RPMI7951 (cell line): ENCODE measurements around the gene PIGN. TPM values are rescaled to one million over a fixed set of nuclear protein-coding genes. Genes with fewer than 3 reads are reported as not detected.

Experiments
- DNase-seq: peaks from one replicate; pipeline ENCODE4 v3.0.0-alpha.2; 2012; ENCODE audit warnings: low read depth
- total RNA-seq: library from RNA; depleted of rRNA; stranded (reverse); fragments of >200 nt; shearing (Covaris generic); gene quantifications from 2 replicates; pipeline ENCODE4 v1.2.3, GENCODE V29; 2014; rRNA removed

PIGN gene
- total RNA-seq, 1 experiment from 2014 or later = 19.9 TPM

- peak; percentile 31 for DNase-seq
Observed at GRCh38 chr18:62001396-62001795, 185.5 kb downstream of the PIGN start.

DNA sequence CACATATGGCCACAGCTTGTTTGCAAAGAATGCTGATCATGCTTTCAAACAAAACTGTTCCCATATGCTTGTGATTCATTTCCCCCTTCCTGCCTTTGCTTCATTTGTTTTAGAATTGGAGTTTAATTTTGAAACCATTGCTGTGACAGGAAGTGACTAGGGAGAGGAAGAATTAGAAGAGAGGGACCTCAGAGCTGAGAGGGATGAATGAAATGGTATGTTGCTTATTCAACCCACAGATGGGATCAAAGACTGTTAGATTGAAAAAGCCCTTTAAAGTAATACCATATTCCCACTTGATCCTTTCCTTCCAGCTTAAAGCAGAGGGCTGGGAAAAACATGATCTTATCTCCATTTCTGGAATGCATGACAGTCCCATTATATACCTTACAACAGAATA, 187.9 kb downstream of the PIGN start:
- DNase-seq = peak; percentile 95

DNA sequence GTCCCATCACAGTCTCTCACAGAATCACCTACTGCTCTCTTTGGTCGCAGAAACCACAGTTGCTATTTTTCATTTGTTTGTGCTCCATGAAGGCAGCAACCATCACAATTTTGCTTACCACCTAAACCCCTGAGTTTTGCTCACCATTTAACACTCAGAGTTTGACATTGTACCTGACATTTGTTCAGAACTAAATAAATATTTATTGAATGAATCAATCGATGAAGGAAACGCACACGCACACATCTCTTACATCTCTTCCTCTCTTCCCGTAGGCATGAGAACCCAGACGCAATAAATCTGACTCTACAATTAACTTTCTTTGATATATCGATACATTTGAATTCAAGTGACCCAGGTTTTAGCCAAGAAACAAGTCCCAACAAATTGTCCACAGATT, 188.5 kb downstream of the PIGN start:
- DNase-seq = peak; percentile 26

- DNase-seq = no peak
Observed at GRCh38 chr18:61995618-61996017, 191.2 kb downstream of the PIGN start.

DNA sequence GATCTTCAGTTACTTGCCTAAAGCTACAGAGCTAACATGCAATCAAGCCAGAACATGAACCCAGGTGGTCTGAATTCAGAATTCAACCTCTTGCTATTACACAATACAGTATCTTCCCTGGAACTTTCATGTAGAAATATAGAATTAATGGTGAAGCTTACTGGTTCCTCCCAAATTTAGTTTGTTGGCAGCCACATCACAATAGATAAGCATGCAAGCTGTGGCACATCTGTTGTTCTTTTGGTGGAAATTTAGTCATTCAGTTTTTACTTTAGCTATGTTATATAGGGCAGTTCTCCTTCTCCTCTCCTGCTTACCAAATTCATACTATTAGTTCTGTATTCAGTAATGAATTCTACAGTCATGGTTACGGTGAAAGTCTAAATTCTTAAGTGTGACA, 193.0 kb downstream of the PIGN start:
- peak; percentile 51 for DNase-seq

GRCh38 chr18:61992923-61993322, 193.9 kb downstream of the PIGN start:
- peak; percentile 64 for DNase-seq

DNA sequence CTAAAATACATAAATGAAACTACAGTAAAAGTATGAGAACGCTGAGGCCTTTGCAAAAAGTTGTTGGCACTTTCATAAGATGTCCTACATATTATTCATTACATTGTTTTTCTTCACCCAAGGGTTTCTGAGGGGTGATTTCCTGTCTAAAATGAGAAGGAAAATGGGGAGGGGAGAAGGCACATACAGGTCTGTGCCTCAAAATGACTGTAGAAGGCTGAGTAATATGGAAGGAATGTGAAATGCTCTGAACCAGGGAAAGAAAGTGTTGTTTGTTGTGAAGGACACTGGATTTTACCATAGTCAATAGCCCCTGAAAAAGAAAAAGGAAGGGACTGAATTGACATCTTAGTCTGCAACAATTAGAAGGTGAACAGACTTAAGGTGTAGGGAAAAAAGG, 194.6 kb downstream of the PIGN start:
- DNase-seq = peak; percentile 85

DNA sequence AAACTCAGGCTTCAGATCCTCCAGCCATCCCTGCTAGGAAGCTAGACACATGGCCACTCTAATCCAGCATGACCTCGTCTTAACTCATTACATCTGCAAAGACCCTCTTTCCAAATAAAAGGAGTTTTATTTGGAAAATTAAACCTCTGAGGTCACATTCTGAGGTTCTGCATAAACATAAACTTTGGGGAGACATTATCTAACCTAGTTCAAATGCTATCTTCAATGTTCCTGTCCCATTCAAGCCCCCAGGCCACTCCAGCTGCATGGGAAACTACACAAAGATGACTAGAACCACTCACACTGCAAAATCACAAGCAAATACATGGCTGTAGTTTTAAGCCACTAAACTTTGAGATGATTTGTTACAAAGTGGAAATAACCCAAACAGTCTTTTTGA, 195.0 kb downstream of the PIGN start:
- DNase-seq = peak; percentile 60

DNA sequence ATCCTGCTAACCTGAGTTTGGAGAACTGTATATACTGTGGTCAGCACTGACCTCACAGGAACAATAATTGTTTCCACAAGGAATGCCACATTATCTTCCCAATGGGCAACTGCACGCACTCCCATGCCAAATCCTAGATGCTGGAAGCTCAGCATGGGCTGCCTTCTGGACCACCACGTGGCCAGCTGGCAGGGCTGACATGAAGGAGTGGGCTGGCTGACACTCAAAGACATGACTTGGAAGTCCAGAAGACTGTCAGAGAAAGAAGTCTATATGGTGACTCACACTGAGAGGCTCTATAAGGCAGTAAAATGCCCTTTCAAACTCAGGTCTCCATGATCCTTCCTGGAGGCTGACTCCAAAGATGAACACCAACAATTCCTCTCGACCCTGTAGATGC, 195.7 kb downstream of the PIGN start:
- peak; percentile 90 for DNase-seq

Other genes with a start within 250 kb of the PIGN start
- gene RELCH, start 199 bp upstream of the PIGN start, total RNA-seq = 16.7 and 19.5 TPM in 2 replicates
- gene TNFRSF11A, start 138.3 kb upstream of the PIGN start, total RNA-seq = 0.10 and 0.36 TPM in 2 replicates